Measurements from ENCODE around the gene ALG13.
"Not testable (repeated sequence)": the region's sequence is repeated elsewhere in the genome, so short reads cannot be mapped to it uniquely, and the experiment has no call there.

ALG13 gene

GRCh38 chrX:111680988-111681779 is at the start of gene ALG13:
Gene ALG13 (plus strand): TSS chrX:111681170. CDS start chrX:111681219, 49 bp downstream.
- peak; percentile 90 for DNase-seq

GRCh38 chrX:111634823-111635729 is 45.9 kb upstream of the ALG13 start:
- no peak for DNase-seq

GRCh38 chrX:111641969-111642368 is 39.0 kb upstream of the ALG13 start:
- DNase-seq, result no peak

GRCh38 chrX:111645165-111645564 is 35.8 kb upstream of the ALG13 start:
- not testable (repeated sequence) for DNase-seq

GRCh38 chrX:111645607-111646006 is 35.4 kb upstream of the ALG13 start:
- no peak for DNase-seq

- no peak for DNase-seq
Observed at GRCh38 chrX:111646515-111646914, 34.5 kb upstream of the ALG13 start.

GRCh38 chrX:111648802-111649201 is 32.2 kb upstream of the ALG13 start:
- no peak for DNase-seq

- no peak for DNase-seq
Observed at GRCh38 chrX:111649638-111650037, 31.3 kb upstream of the ALG13 start.

GRCh38 chrX:111650845-111651244 is 30.1 kb upstream of the ALG13 start:
- no peak for DNase-seq

- DNase-seq, result no peak
Observed at GRCh38 chrX:111652719-111653118, 28.3 kb upstream of the ALG13 start.

- no peak for DNase-seq
Observed at GRCh38 chrX:111661241-111661640, 19.7 kb upstream of the ALG13 start.

GRCh38 chrX:111662292-111662691 is 18.7 kb upstream of the ALG13 start:
- DNase-seq, result no peak

- no peak for DNase-seq
Observed at GRCh38 chrX:111671668-111672067, 9.3 kb upstream of the ALG13 start.

GRCh38 chrX:111687305-111687704 is 6.3 kb downstream of the ALG13 start:
- no peak for DNase-seq

- DNase-seq, result no peak
Observed at GRCh38 chrX:111695297-111695880, 14.4 kb downstream of the ALG13 start.

GRCh38 chrX:111719426-111720210 is 38.6 kb downstream of the ALG13 start:
- no peak for DNase-seq

GRCh38 chrX:111728096-111728495 is 47.1 kb downstream of the ALG13 start:
- DNase-seq, result no peak

GRCh38 chrX:111731351-111731750 is 50.4 kb downstream of the ALG13 start:
- DNase-seq, result no peak

- DNase-seq, result no peak
Observed at GRCh38 chrX:111736571-111736970, 55.6 kb downstream of the ALG13 start.

GRCh38 chrX:111742018-111742417 is 61.0 kb downstream of the ALG13 start:
- DNase-seq, result no peak

GRCh38 chrX:111743316-111743715 is 62.3 kb downstream of the ALG13 start:
- no peak for DNase-seq

GRCh38 chrX:111756486-111756885 is 75.5 kb downstream of the ALG13 start:
- DNase-seq, result no peak

GRCh38 chrX:111759686-111760085 is 78.7 kb downstream of the ALG13 start:
- DNase-seq, result no peak

All from right forelimb (tissue), 1 donor.